ENCODE measurements around the gene AARS1.

DNA sequence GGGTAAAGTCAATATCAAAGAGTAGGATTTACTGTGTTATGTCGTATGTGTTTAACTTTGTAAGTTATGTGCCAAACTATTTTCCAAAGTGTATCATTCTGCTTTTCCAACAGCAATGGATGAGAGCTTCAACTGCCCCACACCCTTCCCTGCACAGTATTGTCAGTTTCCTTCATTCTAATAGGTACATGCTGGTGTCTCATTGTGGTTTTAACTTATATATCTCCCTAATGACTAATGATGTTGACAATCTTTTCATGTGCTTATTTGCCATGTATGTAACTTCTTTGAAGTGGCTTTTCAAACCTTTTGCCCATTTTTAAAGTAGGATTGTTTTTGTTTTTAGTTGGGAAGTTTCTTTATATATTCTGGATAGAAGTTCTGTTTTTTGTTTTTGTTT, 13.4 kb upstream of the AARS1 start:
- TF ChIP-seq POLR2A (IDR thresholded peaks at IDR 0.05; ENCODE audit: low read length) (no peak), GATA1 (IDR thresholded peaks at IDR 0.05; ENCODE audit: low read depth, low read length) (no peak)
